Endothelial cell (in vitro differentiated cells): ENCODE results near the gene IFNA1. TPM values are rescaled to one million over a fixed set of nuclear protein-coding genes. Genes with fewer than 3 reads are reported as not detected.
A peak's percentile ranks its signal among the peaks of the same experiment; 100 is the strongest.

ENCODE experiments used
- DNase-seq: peaks from one replicate; pipeline ENCODE4 v3.0.0; 2021; ENCODE audit warnings: low spot score
- H3K27ac Mint-ChIP-seq: one replicate; pipeline ENCODE4 v1.8.0; 2021; ENCODE audit warnings: mixed read lengths, inconsistent platforms; ENCODE audit not compliant: unreplicated experiment
- H3K27me3 Mint-ChIP-seq: one replicate; pipeline ENCODE4 v1.8.0; 2021; ENCODE audit warnings: mild to moderate bottlenecking, moderate library complexity, mixed read lengths, inconsistent platforms; ENCODE audit not compliant: unreplicated experiment
- H3K36me3 Mint-ChIP-seq: one replicate; pipeline ENCODE4 v1.8.0; 2021; ENCODE audit warnings: mild to moderate bottlenecking, low read depth, mixed read lengths, inconsistent platforms; ENCODE audit not compliant: unreplicated experiment
- H3K4me1 Mint-ChIP-seq: one replicate; pipeline ENCODE4 v1.8.0; 2021; ENCODE audit warnings: mild to moderate bottlenecking, mixed read lengths, inconsistent platforms; ENCODE audit not compliant: unreplicated experiment
- H3K4me3 Mint-ChIP-seq: one replicate; pipeline ENCODE4 v1.8.0; 2021; ENCODE audit warnings: mild to moderate bottlenecking, mixed read lengths, inconsistent platforms; ENCODE audit not compliant: unreplicated experiment
- H3K9me3 Mint-ChIP-seq: one replicate; pipeline ENCODE4 v1.8.0; 2021; ENCODE audit warnings: mixed read lengths, inconsistent platforms; ENCODE audit not compliant: unreplicated experiment
- CTCF ChIP-seq: fragments of 200-600 bp; sonication (generic); IDR thresholded peaks from one replicate; pipeline ENCODE4 v1.5.0; 2021; ENCODE audit warnings: antibody characterized with exemption; ENCODE audit not compliant: unreplicated experiment
- long read RNA-seq: library from polyadenylated mRNA; unstranded; transcript quantifications from one replicate; pipeline ENCODE4 v2.0.0, GENCODE V29; 2020; ENCODE audit not compliant: unreplicated experiment
- total RNA-seq: library from RNA; stranded (reverse); fragmentation: NEBNext Ultra II Directional; extraction: Animal tissue kit (Norgen Biotek cat#: 25700); gene quantifications from one replicate; pipeline ENCODE4 v1.2.1, GENCODE V29; 2021; ENCODE audit not compliant: unreplicated experiment

The IFNA1 gene
- total RNA-seq, result not detected
- long read RNA-seq, result 0 reads

- no peak within 1 kb of the TSS for H3K27ac Mint-ChIP-seq
- H3K9me3 Mint-ChIP-seq, result no peaks in the 10 kb centered on the region
- no peak for DNase-seq
- no peak for TF ChIP-seq CTCF
- H3K4me3 Mint-ChIP-seq, result no peak within 1 kb of the TSS
- no peaks in the 10 kb centered on the region for H3K36me3 Mint-ChIP-seq
- no peaks in the 10 kb centered on the region for H3K27me3 Mint-ChIP-seq
- no peaks in the 10 kb centered on the region for H3K4me1 Mint-ChIP-seq
Measured at GRCh38 chr9:21440139-21440538, at the start of gene IFNA1. Gene IFNA1 (plus strand): TSS chr9:21440439. CDS start chr9:21440508, 69 bp downstream.

GRCh38 chr9:21392270-21392669, 48.0 kb upstream of the IFNA1 start:
- H3K36me3 Mint-ChIP-seq, result no peaks in the 10 kb centered on the region
- TF ChIP-seq CTCF, result peak; percentile 66
- H3K4me3 Mint-ChIP-seq, result no peak overlapping the region
- H3K4me1 Mint-ChIP-seq, result peaks cover 2% of the 10 kb centered on the region
- H3K27ac Mint-ChIP-seq, result no peak overlapping the region
- peaks cover 1% of the 10 kb centered on the region for H3K27me3 Mint-ChIP-seq
- peak; percentile 22 for DNase-seq
- no peaks in the 10 kb centered on the region for H3K9me3 Mint-ChIP-seq

GRCh38 chr9:21395778-21396717, 44.2 kb upstream of the IFNA1 start:
- peak overlapping the region; percentile 79 for H3K4me3 Mint-ChIP-seq
- no peaks in the 10 kb centered on the region for H3K36me3 Mint-ChIP-seq
- H3K4me1 Mint-ChIP-seq, result peaks cover 2% of the 10 kb centered on the region
- peaks cover 1% of the 10 kb centered on the region for H3K27me3 Mint-ChIP-seq
- H3K27ac Mint-ChIP-seq, result no peak overlapping the region
- no peaks in the 10 kb centered on the region for H3K9me3 Mint-ChIP-seq
- DNase-seq, result peak; percentile 73
- TF ChIP-seq CTCF, result peak; percentile 87

GRCh38 chr9:21398955-21399489, 41.2 kb upstream of the IFNA1 start:
- Mint-ChIP-seq H3K4me3 (no peak overlapping the region), H3K4me1 (peaks cover 2% of the 10 kb centered on the region), H3K27ac (no peak overlapping the region), H3K9me3 (no peaks in the 10 kb centered on the region), H3K27me3 (peaks cover 1% of the 10 kb centered on the region), H3K36me3 (no peaks in the 10 kb centered on the region)
- no peak for DNase-seq
- no peak for TF ChIP-seq CTCF

- no peaks in the 10 kb centered on the region for H3K36me3 Mint-ChIP-seq
- H3K9me3 Mint-ChIP-seq, result no peaks in the 10 kb centered on the region
- TF ChIP-seq CTCF, result no peak
- H3K4me1 Mint-ChIP-seq, result peaks cover 2% of the 10 kb centered on the region
- DNase-seq, result no peak
- H3K27ac Mint-ChIP-seq, result no peak overlapping the region
- H3K27me3 Mint-ChIP-seq, result peaks cover 1% of the 10 kb centered on the region
- no peak overlapping the region for H3K4me3 Mint-ChIP-seq
Measured at GRCh38 chr9:21399956-21400355, 40.3 kb upstream of the IFNA1 start.
